Mammary epithelial cell (primary cell): ENCODE results near the gene KYNU.
"Not testable (repeated sequence)": the region's sequence is repeated elsewhere in the genome, so short reads cannot be mapped to it uniquely, and the experiment has no call there.

Experiments used
- EZH2 ChIP-seq: IDR thresholded peaks from 2 replicates; pipeline ENCODE4 v1.6.1; 2012; ENCODE audit warnings: low read length, inconsistent platforms, borderline replicate concordance
- TF ChIP-seq, protein P1 (sequence below), 2 donors: IDR thresholded peaks in 1 of 2; conservative IDR thresholded peaks in 1 of 2; 2 replicates each; pipeline ENCODE4 v1.5.1; 2011 to 2012; ENCODE audit warnings: inconsistent platforms in 2 of 2, low read length in 2 of 2, mild to moderate bottlenecking in 2 of 2, control low read depth in 1 of 2, low read depth in 1 of 2; ENCODE audit not compliant: insufficient read depth in 1 of 2; ENCODE audit errors: extremely low read depth in 1 of 2

DNA sequence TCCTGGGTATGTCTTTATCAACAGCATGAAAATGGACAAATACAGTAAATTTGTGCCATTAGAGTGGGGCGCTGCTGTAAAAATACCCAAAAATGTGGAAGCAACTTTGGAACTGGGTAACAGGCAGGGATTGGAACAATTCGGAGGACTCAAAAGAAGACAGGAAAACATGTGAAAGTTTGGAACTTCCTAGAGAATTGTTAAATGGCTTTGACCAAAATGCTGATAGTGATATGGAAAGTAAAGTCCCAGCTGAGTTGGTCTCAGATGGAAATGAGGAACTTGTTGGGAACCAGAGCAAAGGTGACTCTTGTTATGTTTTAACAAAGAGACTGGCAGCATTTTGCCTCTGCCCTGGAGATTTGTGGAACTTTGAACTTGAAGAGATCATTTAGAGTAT is 197.4 kb downstream of the KYNU start:
- TF ChIP-seq, protein P1, sequence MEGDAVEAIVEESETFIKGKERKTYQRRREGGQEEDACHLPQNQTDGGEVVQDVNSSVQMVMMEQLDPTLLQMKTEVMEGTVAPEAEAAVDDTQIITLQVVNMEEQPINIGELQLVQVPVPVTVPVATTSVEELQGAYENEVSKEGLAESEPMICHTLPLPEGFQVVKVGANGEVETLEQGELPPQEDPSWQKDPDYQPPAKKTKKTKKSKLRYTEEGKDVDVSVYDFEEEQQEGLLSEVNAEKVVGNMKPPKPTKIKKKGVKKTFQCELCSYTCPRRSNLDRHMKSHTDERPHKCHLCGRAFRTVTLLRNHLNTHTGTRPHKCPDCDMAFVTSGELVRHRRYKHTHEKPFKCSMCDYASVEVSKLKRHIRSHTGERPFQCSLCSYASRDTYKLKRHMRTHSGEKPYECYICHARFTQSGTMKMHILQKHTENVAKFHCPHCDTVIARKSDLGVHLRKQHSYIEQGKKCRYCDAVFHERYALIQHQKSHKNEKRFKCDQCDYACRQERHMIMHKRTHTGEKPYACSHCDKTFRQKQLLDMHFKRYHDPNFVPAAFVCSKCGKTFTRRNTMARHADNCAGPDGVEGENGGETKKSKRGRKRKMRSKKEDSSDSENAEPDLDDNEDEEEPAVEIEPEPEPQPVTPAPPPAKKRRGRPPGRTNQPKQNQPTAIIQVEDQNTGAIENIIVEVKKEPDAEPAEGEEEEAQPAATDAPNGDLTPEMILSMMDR (conservative IDR thresholded peaks at IDR 0.05 in 1 of 2, IDR thresholded peaks at IDR 0.05 in 1 of 2; ENCODE audit: extremely low read depth in 1 of 2, insufficient read depth in 1 of 2, low read depth in 1 of 2, low read length in 2 of 2) = not testable (repeated sequence)
- TF ChIP-seq EZH2 = not testable (repeated sequence)
